Stomach (tissue), 4 donors: Measurements from ENCODE around the gene DEFB129.

Experiments
- EP300 ChIP-seq: sonication (generic); formaldehyde crosslinking; IDR thresholded peaks from one replicate; pipeline ENCODE4 v1.6.1; 2017; ENCODE audit warnings: antibody characterized with exemption
- TF ChIP-seq, protein P1 (sequence below), 7 experiments: fragments of 450-650 bp in 4 of 7; fragments of 200-600 bp in 3 of 7; sonication (generic) in 3 of 7; IDR thresholded peaks; one replicate each; pipeline ENCODE4 v1.5.1; 2016 to 2019; ENCODE audit warnings: antibody characterized with exemption in 7 of 7, control low read depth in 2 of 7, mild to moderate bottlenecking in 1 of 7

GRCh38 chr20:273884-274283 lies 46.8 kb downstream of the DEFB129 start:
- TF ChIP-seq EP300, result no peak
- TF ChIP-seq, protein P1, sequence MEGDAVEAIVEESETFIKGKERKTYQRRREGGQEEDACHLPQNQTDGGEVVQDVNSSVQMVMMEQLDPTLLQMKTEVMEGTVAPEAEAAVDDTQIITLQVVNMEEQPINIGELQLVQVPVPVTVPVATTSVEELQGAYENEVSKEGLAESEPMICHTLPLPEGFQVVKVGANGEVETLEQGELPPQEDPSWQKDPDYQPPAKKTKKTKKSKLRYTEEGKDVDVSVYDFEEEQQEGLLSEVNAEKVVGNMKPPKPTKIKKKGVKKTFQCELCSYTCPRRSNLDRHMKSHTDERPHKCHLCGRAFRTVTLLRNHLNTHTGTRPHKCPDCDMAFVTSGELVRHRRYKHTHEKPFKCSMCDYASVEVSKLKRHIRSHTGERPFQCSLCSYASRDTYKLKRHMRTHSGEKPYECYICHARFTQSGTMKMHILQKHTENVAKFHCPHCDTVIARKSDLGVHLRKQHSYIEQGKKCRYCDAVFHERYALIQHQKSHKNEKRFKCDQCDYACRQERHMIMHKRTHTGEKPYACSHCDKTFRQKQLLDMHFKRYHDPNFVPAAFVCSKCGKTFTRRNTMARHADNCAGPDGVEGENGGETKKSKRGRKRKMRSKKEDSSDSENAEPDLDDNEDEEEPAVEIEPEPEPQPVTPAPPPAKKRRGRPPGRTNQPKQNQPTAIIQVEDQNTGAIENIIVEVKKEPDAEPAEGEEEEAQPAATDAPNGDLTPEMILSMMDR (IDR thresholded peaks at IDR 0.05), result no peak
